ENCODE data around the gene NDE1.
A peak's percentile ranks its signal among the peaks of the same experiment; 100 is the strongest.

NDE1 gene

DNA sequence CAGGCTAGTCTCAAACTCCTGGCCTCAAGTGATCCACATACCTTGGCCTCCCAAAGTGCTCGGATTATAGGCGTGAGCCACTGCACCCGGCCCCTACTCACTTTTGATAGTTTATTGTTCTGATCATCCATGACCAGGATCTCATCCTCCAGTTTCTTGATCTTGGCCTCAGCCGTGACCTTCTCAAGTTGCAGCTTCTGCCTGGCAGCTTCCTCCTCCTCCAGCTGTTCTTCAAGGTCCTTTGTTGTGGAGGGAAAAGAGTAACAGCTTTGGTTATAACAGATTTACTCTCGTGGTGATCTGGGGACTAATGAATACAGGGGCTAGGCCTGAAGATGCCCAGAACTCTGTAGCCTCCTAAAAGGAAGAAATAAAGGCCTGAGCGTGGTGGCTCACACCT lies 89.9 kb downstream of the NDE1 start:
- no peak for DNase-seq

- DNase-seq = no peak
Observed at GRCh38 chr16:15741207-15741871, 91.3 kb downstream of the NDE1 start.

- DNase-seq = no peak
Observed at GRCh38 chr16:15742716-15743115, 92.7 kb downstream of the NDE1 start.

- no peak for DNase-seq
Observed at GRCh38 chr16:15743657-15744056, 93.6 kb downstream of the NDE1 start.

- no peak for DNase-seq
Observed at GRCh38 chr16:15746332-15746731, 96.3 kb downstream of the NDE1 start.

DNA sequence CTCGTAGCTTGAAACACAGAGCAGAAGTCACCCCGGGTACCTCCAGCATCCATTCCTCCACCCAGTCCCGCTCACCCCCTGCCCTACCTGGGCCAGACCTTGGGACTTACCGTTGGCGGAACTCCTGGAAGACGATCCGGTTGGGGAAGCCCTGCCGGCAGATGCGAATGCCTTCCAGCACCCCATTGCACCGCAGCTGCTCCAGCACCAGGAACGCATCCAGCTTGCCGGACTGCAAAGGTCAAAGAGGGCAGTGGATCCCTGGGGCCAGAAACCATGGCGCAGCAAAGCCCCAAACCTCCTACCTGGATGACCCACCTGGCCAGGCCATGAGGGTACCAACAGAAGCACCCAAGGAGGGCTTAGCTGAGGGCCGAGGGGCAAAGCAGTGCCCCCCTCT lies 97.9 kb downstream of the NDE1 start:
- no peak for DNase-seq

DNA sequence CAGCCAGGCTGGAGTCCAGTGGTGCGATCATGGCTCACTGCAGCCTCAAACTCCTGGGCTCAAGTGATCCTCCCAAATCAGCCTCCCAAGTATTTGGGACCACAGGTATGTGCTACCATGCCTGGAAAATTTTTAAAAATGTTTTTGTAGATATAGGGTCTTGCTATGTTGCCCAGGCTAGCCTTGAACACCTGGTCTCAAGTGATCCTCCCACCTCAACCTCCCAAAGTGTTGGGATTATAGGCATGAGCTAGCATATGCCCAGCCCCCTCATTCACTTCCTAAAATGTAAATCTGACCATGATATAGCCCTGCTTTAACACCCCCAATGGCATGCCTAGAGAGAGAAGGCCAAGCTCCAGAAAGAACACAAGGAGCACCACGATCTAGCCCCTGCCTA lies 98.6 kb downstream of the NDE1 start:
- no peak for DNase-seq

GRCh38 chr16:15749371-15749770 lies 99.3 kb downstream of the NDE1 start:
- no peak for DNase-seq

GRCh38 chr16:15749985-15750384 lies 99.9 kb downstream of the NDE1 start:
- no peak for DNase-seq

- no peak for DNase-seq
Observed at GRCh38 chr16:15751940-15752339, 101.9 kb downstream of the NDE1 start.

GRCh38 chr16:15752717-15753488 lies 102.9 kb downstream of the NDE1 start:
- no peak for DNase-seq

GRCh38 chr16:15754821-15755534 lies 104.9 kb downstream of the NDE1 start:
- no peak for DNase-seq

DNA sequence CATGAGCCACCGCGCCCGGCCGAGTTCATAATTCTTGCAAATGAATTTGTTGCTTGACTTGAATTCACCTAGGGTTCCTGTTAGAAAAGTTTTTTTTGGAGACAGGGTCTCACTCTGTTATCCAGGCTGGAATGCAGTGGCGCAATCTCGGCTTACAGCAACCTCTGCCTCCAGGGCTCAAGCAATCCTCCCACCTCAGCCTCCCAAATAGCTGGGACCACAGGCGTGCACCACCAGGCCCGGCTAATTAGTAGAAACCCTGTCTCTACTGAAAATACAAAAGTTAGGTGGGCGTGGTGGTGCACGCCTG lies 107.0 kb downstream of the NDE1 start:
- DNase-seq = no peak

DNA sequence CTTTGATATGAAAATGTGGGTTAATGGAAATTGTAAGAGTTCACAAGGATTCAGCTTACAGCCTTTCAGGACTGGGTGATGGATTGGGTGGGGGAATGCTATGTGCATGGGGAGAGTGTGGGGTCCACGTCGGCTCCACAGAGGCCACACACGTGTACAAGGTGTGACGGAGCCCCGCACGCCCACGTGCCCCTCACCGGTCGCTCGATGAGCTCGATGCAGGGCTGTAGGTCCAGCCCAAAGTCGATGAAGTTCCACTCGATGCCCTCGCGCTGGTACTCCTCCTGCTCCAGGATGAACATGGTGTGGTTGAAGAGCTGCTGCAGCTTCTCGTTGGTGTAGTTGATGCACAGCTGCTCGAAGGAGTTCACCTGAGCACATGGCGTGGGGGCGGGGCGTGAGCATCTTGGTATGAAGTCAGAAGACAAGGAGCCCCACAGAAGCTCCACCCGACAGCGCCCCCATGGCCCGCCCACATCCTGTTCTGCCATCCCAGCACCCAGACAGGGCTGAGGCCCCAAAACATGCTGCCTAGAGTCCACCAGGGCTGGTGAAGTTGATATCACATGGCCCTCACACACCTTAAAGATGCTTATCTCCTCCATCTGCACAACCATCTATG lies 107.7 kb downstream of the NDE1 start:
- DNase-seq = no peak

- DNase-seq = no peak
Observed at GRCh38 chr16:15759070-15759469, 109.0 kb downstream of the NDE1 start.

GRCh38 chr16:15760129-15760528 lies 110.1 kb downstream of the NDE1 start:
- DNase-seq = no peak

DNA sequence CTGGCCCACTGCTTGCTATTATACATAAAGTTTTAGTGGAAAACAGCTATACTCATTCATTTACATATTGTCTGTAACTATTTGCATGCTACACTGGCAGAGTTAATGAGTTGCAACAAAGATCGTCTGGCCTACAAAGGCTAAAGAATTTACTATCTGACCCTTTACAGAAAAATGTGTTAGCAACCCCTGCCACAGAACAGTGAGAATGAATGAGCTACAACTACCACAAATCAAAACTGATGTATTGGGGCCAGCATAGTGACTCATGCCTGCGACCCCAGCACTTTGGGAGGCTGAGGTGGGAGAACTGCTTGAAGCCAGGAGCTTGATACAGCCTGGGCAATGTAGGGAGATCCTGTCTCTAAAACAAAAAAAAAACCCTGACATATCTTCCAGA lies 114.1 kb downstream of the NDE1 start:
- no peak for DNase-seq

DNA sequence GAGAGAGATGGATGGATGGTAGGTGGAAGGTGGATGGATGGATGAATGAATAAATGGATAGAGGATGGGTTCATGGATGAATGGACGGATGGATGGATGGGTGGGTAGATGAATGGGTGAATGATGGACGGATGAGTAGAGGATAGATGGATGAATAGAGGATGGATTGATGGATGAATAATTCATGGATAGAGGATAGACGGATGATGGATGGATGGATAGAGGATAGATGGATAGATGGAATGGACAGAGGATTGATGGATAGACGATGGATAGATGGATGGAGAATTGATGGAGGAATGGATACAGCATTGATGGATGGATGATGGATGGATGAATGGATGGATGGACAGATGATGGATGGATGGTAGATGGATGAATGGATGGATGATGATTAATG lies 115.1 kb downstream of the NDE1 start:
- DNase-seq = no peak

- DNase-seq = peak; percentile 57
Observed at GRCh38 chr16:15765880-15766279, 115.8 kb downstream of the NDE1 start.

DNA sequence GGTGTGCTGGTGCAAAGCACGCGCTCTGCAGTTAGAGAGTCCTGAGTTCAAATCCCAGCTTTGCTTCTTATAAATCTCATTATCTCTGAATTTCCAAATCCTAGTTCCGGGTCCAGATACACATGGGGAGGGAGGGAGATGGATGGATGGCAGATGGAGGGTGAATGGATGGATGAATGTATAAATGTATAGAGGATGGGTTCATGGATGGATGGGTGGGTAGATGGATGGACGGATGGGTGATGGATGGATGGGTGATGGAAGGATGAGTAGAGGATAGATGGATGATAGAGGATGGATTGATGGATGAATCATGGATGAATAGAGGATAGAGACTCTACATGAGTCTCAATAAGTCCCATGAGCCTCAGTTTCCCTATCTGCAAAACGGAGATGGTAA lies 116.9 kb downstream of the NDE1 start:
- no peak for DNase-seq

- no peak for DNase-seq
Observed at GRCh38 chr16:15768201-15768600, 118.2 kb downstream of the NDE1 start.

DNA sequence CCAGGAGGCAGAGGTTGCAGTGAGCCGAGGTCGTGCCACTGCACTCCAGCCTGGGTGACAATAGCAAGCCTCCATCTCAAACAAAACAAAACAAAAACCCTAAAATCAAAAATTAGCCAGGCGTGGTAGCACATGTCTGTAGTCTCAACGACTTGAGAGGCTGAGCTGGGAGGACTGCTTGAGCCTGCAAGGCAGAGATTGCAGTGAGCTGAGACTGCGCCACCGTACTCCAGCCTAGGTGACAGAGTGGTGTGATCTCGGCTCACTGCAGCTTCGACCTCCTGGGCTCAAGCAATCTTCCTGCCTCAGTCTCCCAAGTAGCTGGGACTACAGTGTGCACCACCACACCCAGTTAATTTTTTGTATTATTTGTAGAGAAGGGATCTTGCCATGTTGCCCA lies 119.2 kb downstream of the NDE1 start:
- no peak for DNase-seq

DNA sequence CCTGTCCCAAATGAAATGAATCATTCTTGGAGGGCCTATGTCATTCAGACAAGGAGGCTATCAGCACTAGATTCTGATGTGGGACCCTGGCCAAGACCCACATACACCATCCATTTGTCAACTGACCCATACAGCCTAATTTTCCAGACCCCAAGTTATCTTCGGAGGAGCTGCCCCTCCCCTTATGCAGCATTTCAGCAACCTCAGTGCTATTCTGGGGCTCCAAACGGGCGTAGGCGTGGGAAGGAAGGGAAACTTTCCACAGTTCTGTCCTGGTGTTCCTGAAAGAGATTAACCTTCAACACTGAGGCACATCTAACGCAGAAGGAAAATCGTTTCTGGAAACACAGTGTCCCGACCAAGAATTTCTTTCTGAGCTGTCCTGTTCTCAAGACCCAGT lies 120.1 kb downstream of the NDE1 start:
- DNase-seq = no peak

DNA sequence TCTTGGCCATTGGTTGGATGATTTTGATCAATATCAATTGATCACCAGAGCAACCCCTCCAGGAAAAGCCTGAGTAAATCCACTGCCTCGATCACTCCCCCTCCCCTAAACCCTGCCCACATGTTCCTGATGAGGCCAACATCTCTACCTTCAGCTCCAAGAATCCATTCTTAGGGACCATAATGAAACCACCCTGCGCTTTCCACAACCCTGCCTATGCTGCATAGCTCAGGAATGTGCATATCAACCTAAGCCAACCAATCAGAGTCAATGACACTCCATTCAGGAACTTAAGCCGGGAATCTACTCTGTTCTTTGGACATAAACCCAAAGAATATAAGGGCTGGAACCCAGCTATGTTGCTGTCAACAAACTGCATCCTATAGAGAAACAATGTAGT lies 120.5 kb downstream of the NDE1 start:
- DNase-seq = no peak
